HG03342 (cell line): ENCODE measurements around the gene NCKAP5L.

Experiments used
- ATAC-seq: cut with Tn5 transposase; IDR thresholded peaks from one replicate; pipeline ENCODE4 v1.9.1; 2021; ENCODE audit warnings: mild to moderate bottlenecking, moderate library complexity; ENCODE audit not compliant: unreplicated experiment

The NCKAP5L gene

DNA sequence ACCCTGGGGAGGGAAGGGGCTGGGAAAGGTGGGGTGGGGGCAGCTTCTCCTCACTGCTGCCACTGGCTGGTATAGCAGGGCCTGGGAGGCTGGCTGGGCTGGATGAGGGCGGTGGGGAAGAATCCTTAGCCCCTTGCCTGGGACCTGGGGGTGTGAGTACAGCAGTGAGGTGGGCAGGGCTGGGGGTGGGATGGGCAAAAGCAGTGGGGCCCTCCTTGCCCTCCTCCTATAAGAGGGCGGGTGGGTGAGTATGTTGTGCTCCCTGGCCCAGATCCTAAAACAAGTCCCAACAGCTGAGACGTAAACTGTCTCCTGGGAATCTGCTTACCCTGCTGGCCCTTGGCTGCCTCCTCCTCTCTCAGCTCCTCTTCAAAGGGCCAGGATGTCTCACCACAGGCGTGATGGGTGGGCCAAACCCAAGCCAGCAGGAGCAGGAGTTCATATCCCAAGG is 2.2 kb downstream of the NCKAP5L start:
- no peak for ATAC-seq

DNA sequence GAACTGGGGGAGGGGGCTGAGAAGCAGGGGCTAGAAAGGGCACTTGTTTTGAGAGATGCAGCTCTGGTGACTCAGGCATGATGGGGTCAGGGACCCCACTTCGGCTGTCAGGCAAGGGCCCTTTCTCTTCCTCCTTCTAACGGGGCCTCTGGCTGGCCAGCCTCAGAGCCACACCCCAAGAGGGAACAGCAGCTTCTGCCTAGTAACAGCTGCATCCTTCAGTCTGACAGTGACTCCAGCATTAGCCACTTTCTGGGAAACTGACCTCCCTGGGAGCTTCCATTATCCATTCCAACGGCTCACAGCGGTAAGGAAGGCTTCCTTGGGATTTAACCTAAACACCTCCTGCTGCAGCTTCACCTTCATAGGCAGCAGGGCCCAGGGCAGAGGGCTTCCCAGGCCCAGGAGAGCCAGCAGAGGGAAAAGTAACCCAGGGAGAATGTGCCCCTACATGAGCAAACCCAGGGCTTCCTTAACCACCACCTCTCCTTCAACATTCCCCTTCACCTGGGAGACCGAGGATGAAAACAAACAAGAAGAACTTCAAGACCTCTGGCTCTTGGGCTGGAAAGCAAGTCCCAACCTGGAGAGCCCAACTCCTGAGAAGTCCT is 2.7 kb downstream of the NCKAP5L start:
- ATAC-seq, result no peak

DNA sequence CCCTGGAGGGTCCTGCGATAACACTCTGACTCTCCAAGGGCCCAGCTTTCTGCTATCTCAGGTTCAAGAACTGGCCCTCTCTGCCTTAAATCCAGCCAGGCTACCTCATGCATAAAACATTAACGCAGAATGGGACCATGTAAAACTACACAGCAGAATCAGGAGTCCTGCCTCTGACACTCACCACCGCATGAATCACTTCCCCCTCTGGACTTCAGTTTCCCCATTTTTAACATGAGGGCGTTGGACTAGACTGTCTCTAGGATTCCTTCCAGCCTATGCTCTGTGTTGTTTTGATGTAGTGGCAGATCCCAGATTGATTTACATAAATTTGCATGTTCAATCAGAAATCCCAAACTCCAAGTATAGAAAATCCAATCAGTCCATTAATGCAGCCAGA is 3.3 kb downstream of the NCKAP5L start:
- ATAC-seq, result no peak

DNA sequence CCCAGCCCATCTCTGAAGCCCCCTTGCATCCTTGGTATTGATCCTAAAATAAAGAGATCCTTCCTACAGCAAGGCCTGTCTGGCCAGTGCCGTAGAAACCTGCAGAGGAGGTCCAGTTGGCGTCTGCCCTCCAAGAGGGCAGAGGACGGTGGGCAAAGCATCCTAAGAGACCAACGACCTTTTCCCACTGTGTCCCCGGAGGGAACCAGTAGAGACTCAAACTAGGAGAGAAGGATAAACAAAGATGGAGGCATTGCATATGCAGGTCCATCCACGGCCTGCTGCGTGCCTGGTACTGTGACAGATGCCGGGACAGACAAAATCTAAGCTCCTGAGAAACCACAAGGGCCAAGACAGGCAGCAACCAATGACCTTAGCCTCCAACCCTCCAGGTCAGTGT is 3.8 kb downstream of the NCKAP5L start:
- ATAC-seq, result no peak

DNA sequence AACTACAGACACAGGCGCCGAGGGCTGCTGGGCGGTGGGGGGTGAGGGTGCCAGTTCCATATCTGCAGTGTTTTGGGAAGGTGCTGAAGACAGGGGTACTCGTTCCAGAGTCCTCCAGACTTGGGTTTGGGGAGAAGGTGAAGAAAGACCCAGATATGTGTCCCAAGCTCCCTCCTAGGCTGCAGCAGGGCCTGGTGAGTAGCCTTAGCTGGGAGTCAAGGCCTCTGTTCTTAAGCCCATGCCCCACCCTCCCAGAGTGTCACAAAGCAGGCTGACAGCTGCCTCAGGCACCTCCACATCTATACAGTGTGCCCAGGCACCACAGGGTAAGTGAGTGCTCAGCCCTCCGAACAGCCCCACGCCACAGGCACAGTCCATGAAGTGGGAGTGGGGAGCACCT is 4.3 kb downstream of the NCKAP5L start:
- no peak for ATAC-seq

DNA sequence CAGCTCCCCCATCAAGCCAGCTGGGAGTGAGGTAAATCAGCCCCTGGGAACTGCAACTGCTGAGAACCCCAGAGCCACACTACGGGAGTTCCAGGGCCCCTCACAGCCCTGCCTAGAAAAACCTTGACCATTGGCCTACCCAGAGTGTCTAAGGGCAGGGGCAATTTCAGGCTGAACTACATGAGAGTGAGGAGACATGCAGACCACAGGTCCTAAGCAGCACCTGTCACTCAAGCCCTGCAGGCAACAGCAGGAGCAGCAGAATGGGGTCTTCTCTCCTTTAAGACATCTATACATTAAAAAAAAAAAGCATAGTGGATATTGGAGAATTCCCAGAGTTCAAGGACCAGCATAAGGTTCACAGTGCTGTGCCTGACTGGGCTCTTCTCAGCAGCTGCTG is 4.9 kb downstream of the NCKAP5L start:
- ATAC-seq, result no peak

DNA sequence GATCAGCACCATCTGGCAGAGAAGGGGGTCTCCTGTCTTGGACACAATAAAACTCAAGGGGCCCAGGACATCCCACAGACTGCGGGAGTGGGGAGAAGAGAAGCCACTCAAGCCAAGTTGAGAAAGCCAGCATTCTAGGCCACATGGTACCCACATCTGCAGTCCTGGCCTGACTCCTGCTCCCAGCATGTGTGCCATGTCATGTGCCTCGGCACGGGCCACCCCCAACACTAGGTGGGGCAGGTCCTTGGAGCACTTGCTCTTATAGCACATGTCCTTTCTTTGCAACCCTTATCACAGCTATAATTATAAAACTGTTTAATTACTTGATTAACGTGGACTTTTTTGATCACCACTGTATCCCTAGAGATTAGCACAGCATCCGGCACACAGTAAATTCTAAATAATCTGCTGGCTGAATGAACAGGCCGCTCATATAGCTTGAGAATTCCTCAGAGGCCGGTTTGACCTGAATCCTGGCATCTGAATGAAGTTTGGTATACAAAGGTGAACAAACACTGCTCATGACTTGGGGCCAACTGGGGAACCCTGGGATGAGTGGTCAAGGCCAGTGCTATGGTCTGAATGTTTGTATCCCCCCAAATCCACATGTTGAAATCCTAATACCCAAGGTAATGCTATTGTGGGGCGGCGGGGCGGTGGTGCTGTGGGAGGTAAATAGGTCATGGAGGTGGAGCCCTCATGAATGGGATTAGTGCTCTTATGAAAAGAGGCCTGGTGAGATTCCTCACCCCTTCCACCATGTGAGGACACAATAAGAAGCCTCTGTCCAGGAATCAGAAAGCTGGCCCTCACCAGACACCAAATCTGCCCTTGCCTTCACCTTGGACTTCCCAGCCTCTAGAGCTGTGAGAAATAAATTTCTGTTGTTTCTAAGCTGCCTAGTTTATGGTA is 6.6 kb downstream of the NCKAP5L start:
- ATAC-seq, result no peak

DNA sequence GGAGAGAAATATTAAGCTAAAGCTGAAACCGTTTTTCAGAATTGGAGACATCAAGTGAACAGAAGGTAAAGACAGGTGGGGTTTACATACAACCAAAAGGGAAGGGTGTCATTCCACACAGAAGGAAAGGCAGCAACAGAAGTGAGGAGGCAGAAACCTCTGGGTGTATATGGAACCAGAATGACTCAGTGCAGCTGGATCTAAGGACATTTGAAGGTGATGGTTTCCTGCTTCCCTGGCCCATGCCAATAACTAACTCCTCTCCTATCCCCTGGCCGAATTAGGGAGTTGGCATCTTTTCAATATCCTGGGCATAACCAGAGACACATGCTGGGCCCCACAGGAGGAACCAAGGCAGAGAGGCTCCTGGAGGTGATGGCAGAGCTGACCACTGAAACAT is 8.4 kb downstream of the NCKAP5L start:
- no peak for ATAC-seq

DNA sequence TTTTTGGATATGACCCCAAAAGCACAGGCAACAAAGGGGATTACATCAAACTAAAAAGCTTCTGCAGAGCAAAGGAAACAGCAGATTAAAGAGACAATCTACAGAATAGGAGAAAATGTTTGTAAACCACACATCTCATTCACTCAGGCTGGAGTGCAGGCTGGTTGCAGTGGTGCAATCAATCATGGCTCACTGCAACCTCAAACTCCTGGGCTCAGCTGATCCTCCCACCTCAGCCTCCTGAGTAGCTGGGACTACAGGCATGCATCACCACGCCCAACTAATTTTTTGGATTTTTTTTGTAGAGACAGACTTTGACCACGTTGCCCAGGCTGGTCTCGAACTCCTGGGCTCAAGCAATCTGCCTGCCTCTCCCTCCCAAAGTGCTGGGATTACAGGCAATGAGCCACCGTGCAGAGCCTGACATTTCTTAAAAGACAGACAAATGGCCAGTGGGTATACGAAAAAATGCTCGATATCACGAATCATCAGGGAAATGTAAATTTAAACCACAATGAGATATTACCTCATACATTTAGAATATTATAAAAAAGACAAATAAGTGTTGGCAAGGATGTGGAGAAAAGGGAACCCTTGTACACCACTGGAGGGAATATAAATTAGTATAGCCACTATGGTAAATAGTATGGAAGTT is 9.8 kb downstream of the NCKAP5L start:
- ATAC-seq, result no peak

DNA sequence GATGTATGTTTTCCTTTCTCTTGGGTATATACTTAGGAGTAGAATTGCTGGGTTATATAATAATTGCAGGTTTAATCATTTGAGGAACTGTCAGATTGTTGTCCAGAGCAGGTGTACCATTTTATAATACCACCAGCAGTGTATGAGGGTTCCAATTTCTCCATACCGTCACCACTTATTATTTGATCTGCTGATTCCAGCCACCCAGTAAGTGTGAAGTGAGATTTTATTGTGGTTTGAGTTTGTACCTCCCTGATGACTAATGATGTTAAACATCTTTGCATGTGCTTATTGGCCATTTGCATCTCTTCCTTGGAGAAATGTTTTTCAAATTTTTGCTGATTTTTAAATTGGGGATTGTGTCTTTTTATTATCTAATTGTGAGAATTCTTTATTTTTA is 15.1 kb downstream of the NCKAP5L start:
- ATAC-seq, result no peak

DNA sequence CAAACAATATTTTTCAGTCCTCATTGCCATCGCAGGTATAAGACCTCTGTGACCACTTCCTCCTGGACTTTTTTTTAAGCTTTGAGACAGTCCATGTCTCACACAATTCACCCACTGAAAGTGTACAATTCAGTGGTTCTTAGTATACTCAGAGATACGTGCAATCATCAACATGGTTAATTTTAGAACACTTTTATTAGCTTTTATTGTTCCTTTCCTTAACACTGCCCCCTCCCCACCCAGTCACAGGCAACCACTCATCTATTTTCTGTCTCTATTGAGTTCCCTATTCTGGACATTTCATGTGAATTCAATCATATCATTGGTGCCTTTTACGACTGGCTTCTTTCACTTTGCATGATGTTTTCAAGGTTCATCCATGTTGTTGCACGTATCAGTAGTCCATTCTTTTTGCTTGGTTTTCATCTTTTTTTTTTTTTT is 16.2 kb downstream of the NCKAP5L start:
- no peak for ATAC-seq

DNA sequence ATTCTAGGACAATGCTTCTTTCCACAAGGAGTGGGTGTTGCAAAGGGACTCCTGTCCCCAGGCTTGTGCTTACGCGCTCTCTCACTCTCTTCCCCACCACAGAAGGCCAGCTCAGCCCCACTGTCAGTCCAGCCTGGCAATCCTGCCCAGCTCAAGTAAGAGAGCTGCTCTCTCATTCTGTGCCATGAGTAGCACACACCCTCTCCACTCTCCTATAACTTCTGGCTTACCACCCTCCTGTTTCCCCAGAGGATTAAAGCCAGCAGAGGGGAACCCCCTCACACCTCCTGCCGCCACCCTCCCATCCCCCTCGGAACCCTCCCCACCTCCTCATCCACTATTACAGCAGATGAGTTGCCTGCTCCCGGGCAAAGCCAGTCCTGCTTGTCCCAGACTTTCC is 17.1 kb downstream of the NCKAP5L start:
- no peak for ATAC-seq

DNA sequence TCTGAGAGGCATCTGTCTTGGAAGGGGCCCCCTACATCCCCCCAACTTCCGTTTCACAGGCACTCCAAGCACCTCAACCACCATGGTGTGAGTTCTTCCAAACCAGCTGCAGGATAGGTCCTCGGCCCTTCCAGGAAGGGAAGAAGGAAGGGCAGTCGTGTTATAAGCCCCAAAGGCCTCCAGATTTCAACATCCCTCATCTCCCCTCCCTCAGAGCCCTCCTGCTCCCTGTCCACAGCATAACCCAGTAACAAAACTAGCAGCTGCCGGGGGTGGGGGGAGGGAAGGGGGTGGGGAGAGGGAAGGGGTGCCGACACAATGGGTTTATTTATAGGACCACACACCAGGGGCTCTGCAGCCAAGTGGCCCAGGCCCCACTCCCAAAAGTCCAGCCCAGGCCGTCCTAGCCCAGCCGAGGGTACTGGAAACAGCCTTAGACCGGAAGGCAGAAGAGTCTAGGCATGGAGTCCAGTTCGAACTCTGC is 18.3 kb downstream of the NCKAP5L start:
- ATAC-seq, result no peak

DNA sequence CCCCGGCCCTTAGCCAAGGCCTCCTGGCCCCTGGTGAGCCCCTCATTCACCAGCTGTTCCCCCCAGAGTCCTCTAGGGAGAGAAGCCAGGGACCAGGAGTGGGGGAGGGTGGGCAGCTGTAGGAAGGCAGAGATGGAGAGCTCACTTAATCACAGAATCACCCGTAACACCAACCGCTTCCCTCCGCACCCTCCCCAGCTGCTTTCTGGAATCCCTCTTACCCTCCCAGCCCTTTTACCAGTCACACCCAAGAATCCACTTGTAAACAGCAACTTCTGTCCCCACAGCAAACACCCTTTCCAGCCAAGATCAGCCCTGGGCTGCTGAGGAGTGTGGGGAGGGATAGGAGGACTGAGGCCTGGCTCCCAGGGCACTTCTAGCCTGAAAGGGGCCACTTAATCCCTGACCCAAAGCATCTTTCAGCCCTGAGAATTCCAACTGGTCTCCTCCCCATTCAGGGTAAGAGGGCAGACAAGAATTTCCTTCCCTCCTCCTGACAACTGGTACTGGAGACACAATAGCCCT is 18.8 kb downstream of the NCKAP5L start:
- ATAC-seq, result no peak

DNA sequence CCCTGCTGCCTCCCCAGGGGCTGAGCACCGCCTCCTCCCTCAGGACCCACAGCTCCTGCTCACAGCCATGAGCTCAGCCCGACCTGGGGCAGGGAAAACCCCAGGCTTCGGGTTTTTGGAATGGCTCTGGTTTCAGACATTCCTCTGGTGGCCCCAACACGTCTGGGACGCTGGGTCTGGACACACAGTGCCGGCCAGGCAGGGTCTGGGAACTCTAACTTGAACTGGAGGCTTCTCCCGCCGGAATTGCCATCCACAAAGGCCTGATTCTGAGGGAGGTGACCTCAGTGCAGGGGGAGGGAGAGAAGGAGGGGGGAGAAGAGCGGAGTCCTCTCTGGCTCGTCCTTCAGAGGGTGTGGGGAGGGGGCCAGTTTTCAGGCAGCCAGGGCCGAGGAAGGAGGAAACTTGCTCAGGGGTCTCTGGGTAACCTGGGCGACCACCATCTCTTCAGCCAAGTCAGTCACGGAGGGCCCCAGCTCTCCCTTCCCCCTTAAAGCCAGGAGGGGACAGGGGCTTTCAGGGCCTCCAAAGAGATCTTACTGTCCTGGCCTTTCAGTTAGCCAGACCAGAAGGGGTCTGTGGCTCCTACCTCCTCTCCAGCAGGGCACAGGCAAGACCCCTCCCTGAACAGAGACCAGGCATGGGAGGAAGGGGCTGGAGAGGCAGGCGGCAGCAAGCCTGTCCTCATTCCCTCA is 19.4 kb downstream of the NCKAP5L start:
- no peak for ATAC-seq

DNA sequence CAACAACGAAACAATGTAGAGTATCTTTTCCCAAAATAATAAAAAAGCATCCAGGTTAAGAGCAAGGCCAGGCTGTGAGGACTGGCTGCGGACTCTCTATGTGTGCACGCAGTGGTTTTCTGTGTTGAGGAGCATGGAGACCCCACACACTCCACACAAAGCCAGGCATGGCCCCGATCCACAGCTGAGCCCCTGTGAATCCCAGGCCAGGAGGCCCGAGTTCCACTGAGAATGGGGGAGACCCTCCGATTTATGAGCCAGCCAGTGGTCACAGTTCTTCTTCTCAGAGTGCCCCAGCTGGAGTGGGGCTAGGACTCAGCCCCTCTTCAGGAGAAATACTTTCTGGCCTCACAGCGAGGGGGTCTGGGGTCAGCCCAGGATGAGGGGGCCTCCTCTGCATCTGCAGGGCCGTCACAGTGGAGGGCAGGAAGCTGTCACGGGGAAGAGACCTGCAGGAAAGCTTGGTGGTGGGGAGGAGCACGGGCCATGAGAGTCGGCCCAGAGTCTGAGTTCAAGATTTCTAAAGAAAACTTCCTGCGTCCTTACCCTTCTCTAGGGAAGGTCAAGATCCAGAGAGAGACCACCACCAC is 20.1 kb downstream of the NCKAP5L start:
- ATAC-seq, result no peak

DNA sequence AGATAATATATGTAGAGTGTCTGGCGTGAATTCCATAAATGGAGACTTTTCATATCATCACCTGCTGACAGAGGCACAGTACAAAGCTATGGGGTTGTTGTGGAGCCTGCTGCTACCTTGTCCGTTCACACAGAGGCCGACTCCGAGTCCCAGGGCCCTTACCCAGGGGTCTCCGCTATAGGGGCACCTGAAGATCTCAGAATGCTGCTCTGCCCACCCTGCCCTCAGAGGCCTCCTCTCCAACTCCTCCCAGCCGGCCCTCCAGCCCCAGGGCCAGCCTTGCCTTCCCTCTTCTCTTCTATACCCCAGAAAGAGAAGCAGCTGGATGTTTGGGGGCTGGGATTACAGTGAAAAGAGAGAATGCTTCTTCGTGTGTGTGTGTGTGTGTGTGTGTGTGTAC is 21.3 kb downstream of the NCKAP5L start:
- ATAC-seq, result no peak

DNA sequence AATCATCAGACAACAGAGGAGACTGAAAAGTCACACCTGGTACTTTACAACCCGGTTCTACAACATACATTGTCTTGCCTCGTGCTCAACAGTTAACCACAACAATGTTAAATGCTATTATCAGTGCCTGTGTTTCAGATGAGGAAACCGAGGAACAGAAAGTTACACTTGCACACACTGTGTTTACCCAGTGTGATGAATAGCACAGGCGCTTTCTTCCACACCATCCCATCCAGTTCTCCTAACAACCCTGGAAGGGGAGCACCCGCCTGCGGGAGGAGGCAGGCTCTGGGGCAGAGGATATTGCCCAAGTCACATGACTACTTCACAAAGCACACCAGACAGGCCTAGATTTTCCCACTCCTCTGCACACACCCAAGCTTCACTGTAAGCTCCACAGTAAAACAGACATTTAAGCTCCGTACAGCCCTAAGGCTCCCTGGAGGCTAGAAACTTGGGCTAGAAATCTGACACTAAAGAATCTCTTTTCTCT is 21.8 kb downstream of the NCKAP5L start:
- no peak for ATAC-seq

DNA sequence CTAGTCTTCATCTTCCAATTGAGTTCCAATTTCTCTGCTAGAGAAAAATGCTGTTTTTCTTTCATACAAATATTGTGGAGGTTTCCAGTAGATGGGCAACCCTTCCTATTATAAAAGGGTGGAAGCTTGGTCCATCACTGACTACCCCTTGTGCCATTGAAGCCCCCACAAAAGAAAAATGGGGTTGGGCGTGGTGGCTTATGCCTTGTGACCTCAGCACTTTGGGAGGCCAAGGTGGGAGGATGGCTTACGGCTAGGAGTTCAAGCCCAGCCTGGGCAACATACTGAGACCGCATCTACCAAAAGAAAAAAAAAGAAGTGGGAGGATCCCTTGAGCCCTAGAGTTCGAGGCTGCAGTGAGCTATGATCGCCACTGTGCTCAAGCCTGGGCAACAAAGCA is 22.8 kb downstream of the NCKAP5L start:
- ATAC-seq, result no peak

DNA sequence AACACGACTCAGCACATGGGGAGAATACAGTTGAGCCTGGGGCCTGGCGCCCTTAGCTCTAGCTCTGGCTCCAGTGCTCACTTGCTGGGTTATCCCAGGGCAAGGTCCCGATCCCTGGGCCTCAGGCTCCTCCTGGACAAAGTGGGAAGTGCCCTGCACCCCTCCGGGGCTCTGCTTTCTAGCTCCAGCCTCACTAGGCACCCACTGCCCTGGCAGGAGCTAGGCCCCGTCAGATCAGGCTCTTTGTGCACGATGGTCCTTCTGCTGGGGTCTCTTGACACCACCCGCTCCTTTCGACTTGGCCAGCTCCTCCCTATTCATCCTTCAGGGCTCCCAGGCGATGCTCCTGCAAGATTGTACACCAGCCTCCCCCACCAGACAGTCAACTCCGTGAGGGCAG is 23.4 kb downstream of the NCKAP5L start:
- ATAC-seq, result no peak
